ENCODE results near the gene ACACA.

The ACACA gene

DNA sequence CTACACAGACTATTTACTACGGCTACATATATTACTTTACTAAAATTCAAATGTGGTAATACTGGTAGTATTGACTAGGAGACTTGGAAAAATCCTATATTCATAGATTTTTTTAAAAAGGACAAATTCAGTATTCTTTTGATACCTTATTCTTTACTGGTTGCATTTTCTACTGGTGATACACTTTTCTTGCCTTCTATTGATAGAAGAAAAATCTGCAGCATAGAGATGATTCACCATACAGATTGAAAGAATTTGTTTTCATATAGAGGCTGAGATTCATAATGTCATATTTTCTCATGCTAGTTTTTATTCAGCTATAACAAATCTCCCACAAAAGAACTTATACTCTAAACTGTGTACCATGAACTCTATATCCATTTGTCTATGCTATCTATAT lies 226.3 kb downstream of the ACACA start:
- Histone ChIP-seq H3K9me3 (ENCODE audit: control insufficient read depth in 2 of 2, low read length in 2 of 2) (no peaks in the 10 kb centered on the region), H3K9ac (ENCODE audit: low read length in 2 of 2) (no peak overlapping the region), H3K36me3 (ENCODE audit: control insufficient read depth in 2 of 2, insufficient read depth in 2 of 2, low read length in 2 of 2) (peaks cover 3 to 6% of the 10 kb centered on the region in 2 donors), H3K27ac (ENCODE audit: low read length) (no peak overlapping the region), H3K4me3 (ENCODE audit: low read length in 2 of 2) (no peak overlapping the region), H3K27me3 (ENCODE audit: control insufficient read depth in 1 of 2, insufficient read depth in 2 of 2, low read length in 2 of 2) (no peaks in the 10 kb centered on the region), H3K4me1 (ENCODE audit: control insufficient read depth, insufficient read depth, low read length) (no peaks in the 10 kb centered on the region)

DNA sequence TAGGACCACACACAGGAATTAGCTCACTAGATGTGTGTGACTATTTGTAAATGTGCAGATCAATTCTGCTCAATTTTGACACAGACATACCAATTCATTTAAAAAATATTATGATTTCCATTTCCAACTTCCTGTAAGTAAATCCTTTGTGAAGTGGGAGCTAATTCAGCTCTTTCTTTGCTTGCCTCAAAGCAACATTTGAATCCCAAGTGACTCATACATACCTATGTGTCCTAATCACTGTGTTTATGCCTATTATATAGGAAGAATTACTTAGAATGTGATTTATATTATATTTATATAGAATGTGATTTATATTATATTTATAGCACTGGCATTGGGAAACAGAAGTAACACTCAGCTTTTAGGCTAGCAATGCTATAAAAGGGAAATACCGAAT lies 226.7 kb downstream of the ACACA start:
- Histone ChIP-seq H3K27ac (ENCODE audit: low read length) (no peak overlapping the region), H3K4me1 (ENCODE audit: control insufficient read depth, insufficient read depth, low read length) (no peaks in the 10 kb centered on the region), H3K9me3 (ENCODE audit: control insufficient read depth in 2 of 2, low read length in 2 of 2) (no peaks in the 10 kb centered on the region), H3K36me3 (ENCODE audit: control insufficient read depth in 2 of 2, insufficient read depth in 2 of 2, low read length in 2 of 2) (peaks cover 3 to 6% of the 10 kb centered on the region in 2 donors), H3K9ac (ENCODE audit: low read length in 2 of 2) (no peak overlapping the region), H3K27me3 (ENCODE audit: control insufficient read depth in 1 of 2, insufficient read depth in 2 of 2, low read length in 2 of 2) (no peaks in the 10 kb centered on the region), H3K4me3 (ENCODE audit: low read length in 2 of 2) (no peak overlapping the region)

- H3K4me3 ChIP-seq (ENCODE audit: low read length in 2 of 2) = no peak overlapping the region
- no peaks in the 10 kb centered on the region for H3K27me3 ChIP-seq (ENCODE audit: control insufficient read depth in 1 of 2, insufficient read depth in 2 of 2, low read length in 2 of 2)
- peaks cover 3 to 6% of the 10 kb centered on the region in 2 donors for H3K36me3 ChIP-seq (ENCODE audit: control insufficient read depth in 2 of 2, insufficient read depth in 2 of 2, low read length in 2 of 2)
- H3K9ac ChIP-seq (ENCODE audit: low read length in 2 of 2) = no peak overlapping the region
- no peaks in the 10 kb centered on the region for H3K9me3 ChIP-seq (ENCODE audit: control insufficient read depth in 2 of 2, low read length in 2 of 2)
- no peak overlapping the region for H3K27ac ChIP-seq (ENCODE audit: low read length)
- no peaks in the 10 kb centered on the region for H3K4me1 ChIP-seq (ENCODE audit: control insufficient read depth, insufficient read depth, low read length)
Observed at GRCh38 chr17:37177254-37177870, 229.3 kb downstream of the ACACA start.

DNA sequence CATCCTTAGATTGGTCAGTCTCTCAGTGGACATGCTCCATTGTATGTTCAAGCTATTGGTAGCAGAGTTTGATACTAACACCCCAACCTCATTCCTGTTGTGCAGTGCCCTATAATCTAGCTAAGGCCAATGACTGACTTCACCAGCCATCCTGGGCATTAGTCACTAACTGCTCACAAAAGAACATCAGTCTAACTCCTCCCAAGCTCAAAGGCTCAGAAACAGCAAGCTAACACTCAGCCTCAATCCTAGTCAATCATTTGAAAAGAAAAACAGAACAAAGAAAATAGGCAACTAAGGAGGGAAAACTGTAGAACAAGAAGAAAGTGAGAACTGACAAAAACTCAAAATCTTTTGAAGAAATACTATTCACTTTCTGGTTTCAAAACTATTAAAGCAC lies 229.9 kb downstream of the ACACA start:
- H3K36me3 ChIP-seq (ENCODE audit: control insufficient read depth in 2 of 2, insufficient read depth in 2 of 2, low read length in 2 of 2) = peaks cover 3 to 6% of the 10 kb centered on the region in 2 donors
- H3K27me3 ChIP-seq (ENCODE audit: control insufficient read depth in 1 of 2, insufficient read depth in 2 of 2, low read length in 2 of 2) = no peaks in the 10 kb centered on the region
- H3K4me3 ChIP-seq (ENCODE audit: low read length in 2 of 2) = no peak overlapping the region
- H3K4me1 ChIP-seq (ENCODE audit: control insufficient read depth, insufficient read depth, low read length) = no peaks in the 10 kb centered on the region
- H3K27ac ChIP-seq (ENCODE audit: low read length) = no peak overlapping the region
- no peak overlapping the region for H3K9ac ChIP-seq (ENCODE audit: low read length in 2 of 2)
- H3K9me3 ChIP-seq (ENCODE audit: control insufficient read depth in 2 of 2, low read length in 2 of 2) = no peaks in the 10 kb centered on the region

- Histone ChIP-seq H3K4me1 (ENCODE audit: control insufficient read depth, insufficient read depth, low read length) (no peaks in the 10 kb centered on the region), H3K36me3 (ENCODE audit: control insufficient read depth in 2 of 2, insufficient read depth in 2 of 2, low read length in 2 of 2) (peaks cover 0 to 3% of the 10 kb centered on the region in 2 donors), H3K9ac (ENCODE audit: low read length in 2 of 2) (no peak overlapping the region), H3K27me3 (ENCODE audit: control insufficient read depth in 1 of 2, insufficient read depth in 2 of 2, low read length in 2 of 2) (no peaks in the 10 kb centered on the region), H3K27ac (ENCODE audit: low read length) (no peak overlapping the region), H3K9me3 (ENCODE audit: control insufficient read depth in 2 of 2, low read length in 2 of 2) (no peaks in the 10 kb centered on the region), H3K4me3 (ENCODE audit: low read length in 2 of 2) (no peak overlapping the region)
Observed at GRCh38 chr17:37174205-37174604, 232.4 kb downstream of the ACACA start.

DNA sequence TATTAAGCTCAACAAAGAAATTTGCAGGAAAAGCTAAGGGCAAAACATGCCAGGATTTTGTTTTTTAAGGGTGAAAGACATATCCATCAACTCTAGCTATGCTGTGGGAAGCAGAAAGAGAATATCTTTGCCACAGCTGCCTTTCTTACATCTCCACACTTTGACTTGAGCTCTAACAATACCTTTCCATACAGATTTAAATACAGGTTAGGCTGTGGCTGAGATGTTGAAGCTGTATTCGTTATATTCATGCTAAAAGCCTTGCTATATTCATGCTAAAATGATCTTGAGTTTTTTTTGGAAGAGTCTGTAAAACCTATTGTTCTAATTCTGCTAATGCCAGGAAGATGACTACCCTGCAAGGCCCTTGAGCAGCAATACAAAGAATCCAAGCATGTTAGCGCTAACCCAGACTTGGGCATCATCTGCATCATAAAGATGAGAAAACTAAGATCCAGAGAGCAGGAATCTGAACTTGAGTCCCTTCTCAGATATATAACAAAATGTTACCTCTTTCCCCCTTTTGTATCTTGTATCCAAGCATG lies 235.7 kb downstream of the ACACA start:
- H3K27ac ChIP-seq (ENCODE audit: low read length) = no peak overlapping the region
- no peaks in the 10 kb centered on the region for H3K4me1 ChIP-seq (ENCODE audit: control insufficient read depth, insufficient read depth, low read length)
- H3K9ac ChIP-seq (ENCODE audit: low read length in 2 of 2) = no peak overlapping the region
- H3K4me3 ChIP-seq (ENCODE audit: low read length in 2 of 2) = no peak overlapping the region
- no peaks in the 10 kb centered on the region for H3K27me3 ChIP-seq (ENCODE audit: control insufficient read depth in 1 of 2, insufficient read depth in 2 of 2, low read length in 2 of 2)
- no peaks in the 10 kb centered on the region for H3K9me3 ChIP-seq (ENCODE audit: control insufficient read depth in 2 of 2, low read length in 2 of 2)
- no peaks in the 10 kb centered on the region for H3K36me3 ChIP-seq (ENCODE audit: control insufficient read depth in 2 of 2, insufficient read depth in 2 of 2, low read length in 2 of 2)

- Histone ChIP-seq H3K9ac (ENCODE audit: low read length in 2 of 2) (no peak overlapping the region), H3K9me3 (ENCODE audit: control insufficient read depth in 2 of 2, low read length in 2 of 2) (no peaks in the 10 kb centered on the region)
Observed at GRCh38 chr17:37168731-37169353, 237.8 kb downstream of the ACACA start.

DNA sequence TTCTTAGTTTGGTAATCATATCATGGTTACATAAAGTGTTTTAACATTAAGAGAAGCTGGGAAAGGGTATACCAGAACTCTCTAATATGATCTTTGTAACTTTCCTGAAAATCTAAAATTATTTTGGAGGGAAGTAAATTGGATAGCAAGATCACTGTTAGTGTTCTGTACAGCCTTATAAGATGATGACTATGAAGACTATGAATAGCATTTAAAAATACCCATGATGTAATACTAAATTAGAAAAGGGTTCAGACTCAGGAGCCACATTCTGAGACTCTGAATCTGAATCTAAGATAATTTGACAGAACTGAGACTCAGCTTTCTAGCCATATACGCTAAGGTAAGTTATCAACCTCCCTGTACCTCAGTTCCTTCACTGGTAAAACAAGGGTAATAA lies 238.9 kb downstream of the ACACA start:
- Histone ChIP-seq H3K9ac (ENCODE audit: low read length in 2 of 2) (no peak overlapping the region), H3K9me3 (ENCODE audit: control insufficient read depth in 2 of 2, low read length in 2 of 2) (no peaks in the 10 kb centered on the region), H3K27me3 (ENCODE audit: control insufficient read depth in 1 of 2, insufficient read depth in 2 of 2, low read length in 2 of 2) (no peaks in the 10 kb centered on the region), H3K36me3 (ENCODE audit: control insufficient read depth in 2 of 2, insufficient read depth in 2 of 2, low read length in 2 of 2) (no peaks in the 10 kb centered on the region), H3K27ac (ENCODE audit: low read length) (no peak overlapping the region), H3K4me1 (ENCODE audit: control insufficient read depth, insufficient read depth, low read length) (no peaks in the 10 kb centered on the region), H3K4me3 (ENCODE audit: low read length in 2 of 2) (no peak overlapping the region)

More at GRCh38 chr17:37168731-37169353, 237.8 kb downstream of the ACACA start:
- Histone ChIP-seq H3K4me1 (ENCODE audit: control insufficient read depth, insufficient read depth, low read length) (no peaks in the 10 kb centered on the region), H3K4me3 (ENCODE audit: low read length in 2 of 2) (no peak overlapping the region), H3K27ac (ENCODE audit: low read length) (no peak overlapping the region), H3K27me3 (ENCODE audit: control insufficient read depth in 1 of 2, insufficient read depth in 2 of 2, low read length in 2 of 2) (no peaks in the 10 kb centered on the region), H3K36me3 (ENCODE audit: control insufficient read depth in 2 of 2, insufficient read depth in 2 of 2, low read length in 2 of 2) (no peaks in the 10 kb centered on the region)

DNA sequence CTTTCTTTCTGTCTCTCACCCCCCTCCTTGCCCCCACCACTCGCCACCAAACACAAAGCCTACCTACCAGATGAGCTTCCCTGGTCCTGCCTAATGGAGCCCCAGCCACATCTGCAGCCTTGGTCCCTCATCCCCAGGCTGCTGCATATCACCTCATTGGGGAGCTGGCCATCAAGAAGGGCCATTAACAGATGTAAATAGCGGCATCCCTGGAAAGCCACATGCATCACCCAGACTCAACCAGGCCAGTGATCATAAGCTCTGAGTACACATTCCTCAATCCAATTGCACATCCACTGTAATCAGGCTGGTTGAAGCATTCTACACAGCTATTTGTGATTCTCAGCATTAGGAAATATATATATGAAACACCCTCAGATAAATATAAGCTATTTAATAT lies 242.6 kb downstream of the ACACA start:
- no peak overlapping the region for H3K9ac ChIP-seq (ENCODE audit: low read length in 2 of 2)
- no peak overlapping the region for H3K4me3 ChIP-seq (ENCODE audit: low read length in 2 of 2)
- H3K27ac ChIP-seq (ENCODE audit: low read length) = no peak overlapping the region
- no peaks in the 10 kb centered on the region for H3K27me3 ChIP-seq (ENCODE audit: control insufficient read depth in 1 of 2, insufficient read depth in 2 of 2, low read length in 2 of 2)
- H3K4me1 ChIP-seq (ENCODE audit: control insufficient read depth, insufficient read depth, low read length) = no peaks in the 10 kb centered on the region
- no peaks in the 10 kb centered on the region for H3K9me3 ChIP-seq (ENCODE audit: control insufficient read depth in 2 of 2, low read length in 2 of 2)
- peaks cover 7 to 8% of the 10 kb centered on the region in 2 donors for H3K36me3 ChIP-seq (ENCODE audit: control insufficient read depth in 2 of 2, insufficient read depth in 2 of 2, low read length in 2 of 2)

DNA sequence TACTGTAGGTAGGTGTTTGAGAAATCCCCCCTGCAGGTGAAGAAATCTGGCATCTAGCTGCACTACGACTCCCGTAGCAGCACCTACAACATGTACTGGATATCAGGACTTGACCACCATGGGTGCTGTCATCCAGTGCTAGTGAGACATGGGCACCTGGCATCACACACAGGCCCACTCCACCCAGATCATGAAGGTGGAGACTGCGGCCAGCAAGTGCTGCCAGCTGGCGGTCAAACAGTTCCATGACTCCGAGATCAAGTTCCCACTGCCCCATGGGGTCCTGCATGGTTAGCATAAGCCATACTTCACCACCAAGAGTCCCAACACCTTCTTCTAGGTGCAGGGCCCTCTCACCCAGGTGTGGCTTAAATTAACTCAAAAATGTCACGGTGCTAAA lies 243.8 kb downstream of the ACACA start:
- Histone ChIP-seq H3K9ac (ENCODE audit: low read length in 2 of 2) (no peak overlapping the region), H3K36me3 (ENCODE audit: control insufficient read depth in 2 of 2, insufficient read depth in 2 of 2, low read length in 2 of 2) (peaks cover 8% of the 10 kb centered on the region in 2 donors), H3K4me1 (ENCODE audit: control insufficient read depth, insufficient read depth, low read length) (no peaks in the 10 kb centered on the region), H3K27ac (ENCODE audit: low read length) (no peak overlapping the region), H3K4me3 (ENCODE audit: low read length in 2 of 2) (no peak overlapping the region), H3K9me3 (ENCODE audit: control insufficient read depth in 2 of 2, low read length in 2 of 2) (no peaks in the 10 kb centered on the region), H3K27me3 (ENCODE audit: control insufficient read depth in 1 of 2, insufficient read depth in 2 of 2, low read length in 2 of 2) (no peaks in the 10 kb centered on the region)

GRCh38 chr17:37160944-37161343 lies 245.7 kb downstream of the ACACA start:
- Histone ChIP-seq H3K9me3 (ENCODE audit: control insufficient read depth in 2 of 2, low read length in 2 of 2) (no peaks in the 10 kb centered on the region), H3K36me3 (ENCODE audit: control insufficient read depth in 2 of 2, insufficient read depth in 2 of 2, low read length in 2 of 2) (peaks cover 8% of the 10 kb centered on the region in 2 donors), H3K27me3 (ENCODE audit: control insufficient read depth in 1 of 2, insufficient read depth in 2 of 2, low read length in 2 of 2) (no peaks in the 10 kb centered on the region), H3K4me1 (ENCODE audit: control insufficient read depth, insufficient read depth, low read length) (no peaks in the 10 kb centered on the region), H3K27ac (ENCODE audit: low read length) (no peak overlapping the region), H3K4me3 (ENCODE audit: low read length in 2 of 2) (no peak overlapping the region), H3K9ac (ENCODE audit: low read length in 2 of 2) (no peak overlapping the region)
